K562 (cell line): ENCODE measurements around the gene PTP4A2. TPM values are rescaled to one million over a fixed set of nuclear protein-coding genes. Genes with fewer than 3 reads are reported as not detected.

Source experiments
- ARNT ChIP-seq, 2 experiments: fragments of 450-650 bp; IDR thresholded peaks; 2 replicates each; pipeline ENCODE4 v1.6.1; 2016; ENCODE audit warnings: mild to moderate bottlenecking in 1 of 2
- BRD4 ChIP-seq: fragments of 200-600 bp; sonication (generic); IDR thresholded peaks from 2 replicates; pipeline ENCODE4 v1.6.1; 2017; ENCODE audit warnings: inconsistent platforms
- DDX20 ChIP-seq: fragments of 450-650 bp; IDR thresholded peaks from 2 replicates; pipeline ENCODE4 v1.6.1; 2016; ENCODE audit warnings: missing genetic modification characterization, low read depth, mild to moderate bottlenecking, missing compliant biosample characterization, moderate library complexity
- EGR1 ChIP-seq: fragments of 450-650 bp; conservative IDR thresholded peaks from 2 replicates; pipeline ENCODE4 v1.6.1; 2017; ENCODE audit warnings: mild to moderate bottlenecking
- ETV1 ChIP-seq: fragments of 450-650 bp; conservative IDR thresholded peaks from 2 replicates; pipeline ENCODE4 v1.6.1; 2016; ENCODE audit warnings: missing genetic modification characterization, control low read depth, low read depth, missing compliant biosample characterization
- FOXJ3 ChIP-seq: sonication (generic); formaldehyde crosslinking; IDR thresholded peaks from 2 replicates; pipeline ENCODE4 v1.4.0; 2020; ENCODE audit warnings: mild to moderate bottlenecking, missing genetic modification reagents
- ILK ChIP-seq: fragments of 450-650 bp; IDR thresholded peaks from 2 replicates; pipeline ENCODE4 v1.6.1; 2016; ENCODE audit warnings: missing genetic modification characterization, low read depth, mild to moderate bottlenecking, missing compliant biosample characterization, moderate library complexity, borderline replicate concordance
- KLF1 ChIP-seq: fragments of 450-650 bp; IDR thresholded peaks from 2 replicates; pipeline ENCODE4 v1.6.1; 2016; ENCODE audit warnings: missing genetic modification characterization, missing compliant biosample characterization
- KLF13 ChIP-seq: fragments of 450-650 bp; IDR thresholded peaks from 2 replicates; pipeline ENCODE4 v1.6.1; 2016; ENCODE audit warnings: missing genetic modification characterization, low read depth, mild to moderate bottlenecking, missing compliant biosample characterization, moderate library complexity, borderline replicate concordance
- LARP7 ChIP-seq: fragments of 450-650 bp; IDR thresholded peaks from 2 replicates; pipeline ENCODE4 v1.6.1; 2016
- LEF1 ChIP-seq: fragments of 450-650 bp; IDR thresholded peaks from 2 replicates; pipeline ENCODE4 v1.6.1; 2016; ENCODE audit warnings: mild to moderate bottlenecking
- NEUROD1 ChIP-seq: fragments of 150-350 bp; IDR thresholded peaks from 2 replicates; pipeline ENCODE4 v1.6.1; 2014; ENCODE audit warnings: borderline replicate concordance, low read length, low read depth; ENCODE audit not compliant: partially characterized antibody
- POLR3A ChIP-seq: IDR thresholded peaks from 2 replicates; pipeline ENCODE4 v1.6.1; 2011; ENCODE audit warnings: borderline replicate concordance, mild to moderate bottlenecking, moderate library complexity; ENCODE audit not compliant: insufficient read length, insufficient read depth; ENCODE audit errors: extremely low read depth
- SRF ChIP-seq, 2 experiments: fragments of 250-450, 450-650 bp in 1 of 2; sonication (Bioruptor Pico) in 1 of 2; sonication (generic) in 1 of 2; formaldehyde crosslinking; IDR thresholded peaks; 2 replicates each; pipeline versions ENCODE4 v1.5.0 to v1.5.1; 2020 to 2022; ENCODE audit warnings: mild to moderate bottlenecking in 1 of 2, missing genetic modification reagents in 1 of 2
- SRSF9 ChIP-seq: fragments of 200-400 bp; formaldehyde crosslinking; IDR thresholded peaks from 2 replicates; pipeline ENCODE4 v1.6.1; 2017; ENCODE audit warnings: low read depth, low read length, borderline replicate concordance
- TAL1 ChIP-seq: fragments of 450-650 bp; IDR thresholded peaks from 2 replicates; pipeline ENCODE4 v1.6.1; 2016; ENCODE audit warnings: mild to moderate bottlenecking
- TBL1XR1 ChIP-seq, 2 experiments: IDR thresholded peaks; 2 replicates each; pipeline ENCODE4 v1.6.1; 2012; ENCODE audit warnings: improper control_type of control experiment in 2 of 2, low read length in 2 of 2, mild to moderate bottlenecking in 1 of 2
- ZC3H11A ChIP-seq: IDR thresholded peaks from 2 replicates; pipeline ENCODE4 v1.6.1; 2012; ENCODE audit warnings: low read depth, low read length, improper control_type of control experiment
- ZNF224 ChIP-seq: sonication (generic); formaldehyde crosslinking; IDR thresholded peaks from 2 replicates; pipeline ENCODE4 v1.8.0; 2022; ENCODE audit warnings: mild to moderate bottlenecking, missing genetic modification reagents
- ZNF696 ChIP-seq: fragments of 250-450 bp; sonication (Bioruptor Pico); conservative IDR thresholded peaks from 2 replicates; pipeline ENCODE4 v1.4.0; 2020; ENCODE audit warnings: mild to moderate bottlenecking, moderate library complexity
- ZNF76 ChIP-seq: fragments of 250-450 bp; sonication (Bioruptor Pico); IDR thresholded peaks from 2 replicates; pipeline ENCODE4 v1.4.0; 2020; ENCODE audit warnings: mild to moderate bottlenecking, moderate library complexity, borderline replicate concordance
- polyA plus RNA-seq, 8 experiments: library from polyadenylated mRNA; depleted of rRNA in 4 of 8; stranded (reverse) in 5 of 8; unstranded in 3 of 8; fragments of >200 nt; fragmentation: Nextera tagmentation in 2 of 8; fragmentation: Illumina TruSeq in 1 of 8; extraction: Ambion mirVana in 2 of 8; extraction: Trizol in 1 of 8; gene quantifications; 2 replicates each; pipeline versions ENCODE4 v1.2.1 to v1.2.3, GENCODE V29; 2011 to 2014; ENCODE audit warnings: inconsistent platforms in 1 of 8, missing spikeins in 1 of 8
- total RNA-seq, 7 experiments: library from RNA; depleted of rRNA in 6 of 7; stranded (reverse); fragments of >200 nt in 6 of 7; fragmentation: Illumina TruSeq in 2 of 7; extraction: Trizol in 2 of 7; gene quantifications; 2 replicates each; pipeline versions ENCODE4 v1.2.1 to v1.2.3, GENCODE V29; 2011 to 2021; ENCODE audit warnings: low replicate concordance in 1 of 7
- TF ChIP-seq, protein P1 (sequence below): fragments of 250-450 bp; sonication (Bioruptor Pico); IDR thresholded peaks from 2 replicates; pipeline ENCODE4 v1.8.0; 2022; ENCODE audit warnings: moderate library complexity, mild to moderate bottlenecking, inconsistent platforms
- TF ChIP-seq, protein P2 (sequence below): fragments of 450-650 bp; IDR thresholded peaks from 2 replicates; pipeline ENCODE4 v1.6.1; 2017; ENCODE audit warnings: mild to moderate bottlenecking, moderate library complexity
- TF ChIP-seq, protein P3 (sequence below), 2 experiments: IDR thresholded peaks in 1 of 2; conservative IDR thresholded peaks in 1 of 2; 2 replicates each; pipeline ENCODE4 v1.6.1; 2016; ENCODE audit warnings: low read depth in 2 of 2, mild to moderate bottlenecking in 1 of 2, missing compliant biosample characterization in 1 of 2, missing genetic modification characterization in 1 of 2, moderate library complexity in 1 of 2

The PTP4A2 gene
- total and polyA plus RNA-seq, 9 of the 15 experiments (the other 6 are each of a cell fraction or from before 2014, with no cell fraction given), result 197 to 870 (median 480) TPM

DNA sequence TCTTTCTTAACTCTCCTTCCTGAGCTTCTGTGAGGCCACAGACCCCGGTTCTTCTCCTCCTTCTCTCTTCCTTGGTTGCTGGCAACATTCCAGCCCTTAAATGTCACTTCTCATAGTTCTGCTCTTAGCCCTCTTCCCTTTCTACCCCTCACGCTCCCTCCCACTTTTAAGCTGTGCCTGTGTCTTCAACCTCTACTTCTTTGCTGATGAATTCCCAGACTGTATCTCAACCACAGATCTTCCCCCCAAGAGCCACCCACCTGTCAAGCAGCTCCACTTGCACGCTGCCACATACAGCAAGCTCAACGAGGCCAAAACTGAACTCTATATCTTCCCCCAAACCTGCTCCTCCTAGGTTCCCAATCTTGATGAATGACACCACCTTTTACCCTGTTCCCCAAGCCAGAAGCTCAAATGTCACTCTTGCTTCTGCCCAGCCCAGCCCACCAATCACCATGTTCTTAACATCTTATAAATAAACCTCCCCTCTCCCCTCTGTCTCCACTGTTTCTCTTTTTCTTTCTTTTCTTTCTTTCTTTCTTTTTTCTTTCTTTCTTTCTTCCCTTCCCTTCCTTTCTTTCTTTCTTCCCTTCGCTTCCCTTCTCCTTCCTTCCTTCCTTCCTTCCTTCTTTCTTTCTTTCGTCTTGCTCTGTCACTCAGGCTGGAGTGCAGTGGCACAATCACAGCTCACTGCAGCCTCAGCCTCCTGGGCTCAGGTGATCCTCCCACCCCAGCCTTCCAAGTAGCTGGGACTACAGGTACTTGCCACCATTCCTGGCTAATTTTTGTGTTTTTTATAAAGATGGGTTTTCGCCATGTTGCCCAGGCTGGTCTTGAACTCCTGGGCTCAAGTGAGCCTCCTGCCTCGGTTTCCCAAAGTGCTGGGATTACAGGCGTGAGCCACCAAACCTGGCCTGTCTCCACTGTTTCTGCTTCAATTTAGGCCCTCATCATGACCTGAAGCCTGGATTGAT lies 19.8 kb upstream of the PTP4A2 start (continued):
- TF ChIP-seq ZNF696 (CRISPR knock-in tag) (no peak), ETV1 (peak; percentile 25; the same call in 1 of the 2 replicates), TAL1 (peak; percentile 12; the same call in 1 of the 2 replicates), EGR1 (peak; percentile 74), FOXJ3 (CRISPR knock-in tag) (no peak), DDX20 (tag) (no peak), ARNT (IDR thresholded peaks at IDR 0.05) (no peak; a peak in 1 of 4 replicates), SRF (CRISPR knock-in tag; IDR thresholded peaks at IDR 0.05) (no peak), LEF1 (peak; percentile 89), ZNF224 (no peak), POLR3A (no peak), TBL1XR1 (IDR thresholded peaks at IDR 0.05; ENCODE audit: low read length in 2 of 2) (peak in 1 of 2 experiments; percentile 12; a peak in 1 of 4 replicates), ZC3H11A (no peak), BRD4 (no peak), LARP7 (peak; percentile 98), NEUROD1 (no peak), KLF1 (no peak), ILK (no peak), SRSF9 (no peak), ZNF76 (CRISPR knock-in tag) (no peak; the same call in 1 of the 2 replicates), KLF13 (tag) (no peak)
- TF ChIP-seq, protein P1, sequence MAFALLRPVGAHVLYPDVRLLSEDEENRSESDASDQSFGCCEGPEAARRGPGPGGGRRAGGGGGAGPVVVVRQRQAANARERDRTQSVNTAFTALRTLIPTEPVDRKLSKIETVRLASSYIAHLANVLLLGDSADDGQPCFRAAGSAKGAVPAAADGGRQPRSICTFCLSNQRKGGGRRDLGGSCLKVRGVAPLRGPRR (CRISPR knock-in tag), result no peak
- TF ChIP-seq, protein P2, sequence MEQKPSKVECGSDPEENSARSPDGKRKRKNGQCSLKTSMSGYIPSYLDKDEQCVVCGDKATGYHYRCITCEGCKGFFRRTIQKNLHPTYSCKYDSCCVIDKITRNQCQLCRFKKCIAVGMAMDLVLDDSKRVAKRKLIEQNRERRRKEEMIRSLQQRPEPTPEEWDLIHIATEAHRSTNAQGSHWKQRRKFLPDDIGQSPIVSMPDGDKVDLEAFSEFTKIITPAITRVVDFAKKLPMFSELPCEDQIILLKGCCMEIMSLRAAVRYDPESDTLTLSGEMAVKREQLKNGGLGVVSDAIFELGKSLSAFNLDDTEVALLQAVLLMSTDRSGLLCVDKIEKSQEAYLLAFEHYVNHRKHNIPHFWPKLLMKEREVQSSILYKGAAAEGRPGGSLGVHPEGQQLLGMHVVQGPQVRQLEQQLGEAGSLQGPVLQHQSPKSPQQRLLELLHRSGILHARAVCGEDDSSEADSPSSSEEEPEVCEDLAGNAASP, result no peak
- TF ChIP-seq, protein P3, sequence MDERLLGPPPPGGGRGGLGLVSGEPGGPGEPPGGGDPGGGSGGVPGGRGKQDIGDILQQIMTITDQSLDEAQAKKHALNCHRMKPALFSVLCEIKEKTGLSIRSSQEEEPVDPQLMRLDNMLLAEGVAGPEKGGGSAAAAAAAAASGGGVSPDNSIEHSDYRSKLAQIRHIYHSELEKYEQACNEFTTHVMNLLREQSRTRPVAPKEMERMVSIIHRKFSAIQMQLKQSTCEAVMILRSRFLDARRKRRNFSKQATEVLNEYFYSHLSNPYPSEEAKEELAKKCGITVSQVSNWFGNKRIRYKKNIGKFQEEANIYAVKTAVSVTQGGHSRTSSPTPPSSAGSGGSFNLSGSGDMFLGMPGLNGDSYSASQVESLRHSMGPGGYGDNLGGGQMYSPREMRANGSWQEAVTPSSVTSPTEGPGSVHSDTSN (CRISPR knock-in tag; IDR thresholded peaks at IDR 0.05; ENCODE audit: low read depth), result no peak
- TF ChIP-seq, protein P3 (tag; conservative IDR thresholded peaks at IDR 0.05; ENCODE audit: low read depth), result peak; percentile 90
